Stimulated activated naive CD8-positive, alpha-beta T cell treated with anti-CD3 and anti-CD28 coated beads, Interleukin-15, amount 100 ng/mL, for 72 hours (primary cell): Measurements from ENCODE around the gene SYT1.
"Not testable (repeated sequence)": the region's sequence is repeated elsewhere in the genome, so short reads cannot be mapped to it uniquely, and the experiment has no call there.

Source experiments
- ATAC-seq: fragments of 150-1000 bp; cut with Tn5 transposase; 2 replicates; pipeline ENCODE4 v1.10.0; 2021; ENCODE audit warnings: mild to moderate bottlenecking, moderate library complexity
- DNase-seq, 2 donors: peaks; one replicate each; pipeline ENCODE4 v3.0.0; 2021 to 2022
- H3K27ac Mint-ChIP-seq, 2 donors: one replicate each; pipeline ENCODE4 v1.8.0; 2022; ENCODE audit warnings: mild to moderate bottlenecking in 2 of 2, mixed read lengths in 2 of 2, moderate library complexity in 2 of 2
- H3K27me3 Mint-ChIP-seq: one replicate; pipeline ENCODE4 v1.8.0; 2022; ENCODE audit warnings: mixed read lengths
- H3K4me1 Mint-ChIP-seq: one replicate; pipeline ENCODE4 v1.8.0; 2022; ENCODE audit warnings: mild to moderate bottlenecking, mixed read lengths
- H3K4me3 Mint-ChIP-seq, 2 donors: one replicate each; pipeline ENCODE4 v1.8.0; 2022; ENCODE audit warnings: mild to moderate bottlenecking in 2 of 2, mixed read lengths in 2 of 2, moderate library complexity in 1 of 2
- H3K9me3 Mint-ChIP-seq, 2 donors: one replicate each; pipeline ENCODE4 v1.8.0; 2022; ENCODE audit warnings: mixed read lengths in 2 of 2

The SYT1 gene

GRCh38 chr12:79424109-79424721 is 559.6 kb downstream of the SYT1 start:
- H3K9me3 Mint-ChIP-seq = no peaks in the 10 kb centered on the region
- H3K27me3 Mint-ChIP-seq = peaks cover 7% of the 10 kb centered on the region
- no peaks in the 10 kb centered on the region for H3K4me1 Mint-ChIP-seq
- H3K4me3 Mint-ChIP-seq = no peak overlapping the region
- H3K27ac Mint-ChIP-seq = no peak overlapping the region
- DNase-seq (no peak), ATAC-seq (no peak)

- no peak for DNase-seq
- no peaks in the 10 kb centered on the region for H3K4me1 Mint-ChIP-seq
- ATAC-seq = no peak
- H3K27ac Mint-ChIP-seq = no peak overlapping the region
- no peaks in the 10 kb centered on the region for H3K9me3 Mint-ChIP-seq
- H3K27me3 Mint-ChIP-seq = peaks cover 7% of the 10 kb centered on the region
- H3K4me3 Mint-ChIP-seq = no peak overlapping the region
These were observed 561.5 kb downstream of the SYT1 start for GRCh38 chr12:79426121-79426520.

- not testable (repeated sequence) for DNase-seq, H3K9me3 Mint-ChIP-seq, H3K27me3 Mint-ChIP-seq, H3K4me3 Mint-ChIP-seq, H3K27ac Mint-ChIP-seq, ATAC-seq, H3K4me1 Mint-ChIP-seq
These were observed 562.2 kb downstream of the SYT1 start for GRCh38 chr12:79426744-79427143.

GRCh38 chr12:79433465-79434072 is 569.0 kb downstream of the SYT1 start:
- Mint-ChIP-seq H3K9me3 (no peaks in the 10 kb centered on the region), H3K4me1 (no peaks in the 10 kb centered on the region), H3K4me3 (no peak overlapping the region), H3K27me3 (peaks cover 9% of the 10 kb centered on the region), H3K27ac (no peak overlapping the region)
- no peak for DNase-seq
- ATAC-seq = no peak

GRCh38 chr12:79434561-79434960 is 570.0 kb downstream of the SYT1 start:
- H3K4me1 Mint-ChIP-seq = no peaks in the 10 kb centered on the region

GRCh38 chr12:79435742-79436141 is 571.2 kb downstream of the SYT1 start:
- ATAC-seq = no peak
- DNase-seq = no peak
- Mint-ChIP-seq H3K27ac (no peak overlapping the region), H3K9me3 (no peaks in the 10 kb centered on the region), H3K4me1 (no peaks in the 10 kb centered on the region), H3K27me3 (peaks cover 9% of the 10 kb centered on the region), H3K4me3 (no peak overlapping the region)

More at GRCh38 chr12:79434561-79434960, 570.0 kb downstream of the SYT1 start:
- DNase-seq = no peak
- Mint-ChIP-seq H3K27me3 (peaks cover 9% of the 10 kb centered on the region), H3K4me3 (no peak overlapping the region), H3K9me3 (no peaks in the 10 kb centered on the region), H3K27ac (no peak overlapping the region)
- no peak for ATAC-seq

- no peak overlapping the region for H3K4me3 Mint-ChIP-seq
- H3K27ac Mint-ChIP-seq = no peak overlapping the region
- no peaks in the 10 kb centered on the region for H3K4me1 Mint-ChIP-seq
- peaks cover 9% of the 10 kb centered on the region for H3K27me3 Mint-ChIP-seq
- DNase-seq = no peak
- H3K9me3 Mint-ChIP-seq = no peaks in the 10 kb centered on the region
- ATAC-seq = no peak
These were observed 574.1 kb downstream of the SYT1 start for GRCh38 chr12:79438480-79439174.

GRCh38 chr12:79439175-79439825 is 574.7 kb downstream of the SYT1 start:
- H3K4me1 Mint-ChIP-seq = no peaks in the 10 kb centered on the region
- DNase-seq = no peak
- H3K27ac Mint-ChIP-seq = no peak overlapping the region
- no peak for ATAC-seq
- H3K27me3 Mint-ChIP-seq = peaks cover 9% of the 10 kb centered on the region
- no peaks in the 10 kb centered on the region for H3K9me3 Mint-ChIP-seq
- no peak overlapping the region for H3K4me3 Mint-ChIP-seq

GRCh38 chr12:79441534-79441933 is 577.0 kb downstream of the SYT1 start:
- no peak for ATAC-seq
- Mint-ChIP-seq H3K27me3 (peaks cover 7% of the 10 kb centered on the region), H3K4me3 (no peak overlapping the region), H3K9me3 (no peaks in the 10 kb centered on the region), H3K4me1 (no peaks in the 10 kb centered on the region), H3K27ac (peak overlapping the region in 1 of 2 donors; percentile 74)
- DNase-seq = no peak

GRCh38 chr12:79442396-79442795 is 577.8 kb downstream of the SYT1 start:
- H3K4me1 Mint-ChIP-seq = no peaks in the 10 kb centered on the region
- no peak overlapping the region for H3K27ac Mint-ChIP-seq
- H3K9me3 Mint-ChIP-seq = no peaks in the 10 kb centered on the region
- DNase-seq (no peak), ATAC-seq (no peak)
- H3K27me3 Mint-ChIP-seq = no peaks in the 10 kb centered on the region
- no peak overlapping the region for H3K4me3 Mint-ChIP-seq

GRCh38 chr12:79444089-79444488 is 579.5 kb downstream of the SYT1 start:
- H3K27ac Mint-ChIP-seq = no peak overlapping the region
- no peaks in the 10 kb centered on the region for H3K27me3 Mint-ChIP-seq
- DNase-seq (no peak), ATAC-seq (no peak)
- H3K4me1 Mint-ChIP-seq = no peaks in the 10 kb centered on the region
- H3K4me3 Mint-ChIP-seq = no peak overlapping the region
- no peaks in the 10 kb centered on the region for H3K9me3 Mint-ChIP-seq

- Mint-ChIP-seq H3K27ac (no peak overlapping the region), H3K4me3 (no peak overlapping the region), H3K9me3 (no peaks in the 10 kb centered on the region), H3K27me3 (no peaks in the 10 kb centered on the region), H3K4me1 (no peaks in the 10 kb centered on the region)
- DNase-seq = no peak
- ATAC-seq = no peak
These were observed 584.2 kb downstream of the SYT1 start for GRCh38 chr12:79448816-79449215.

- no peaks in the 10 kb centered on the region for H3K27me3 Mint-ChIP-seq
- no peak for ATAC-seq
- DNase-seq = no peak
- H3K27ac Mint-ChIP-seq = no peak overlapping the region
- H3K4me1 Mint-ChIP-seq = no peaks in the 10 kb centered on the region
- H3K4me3 Mint-ChIP-seq = no peak overlapping the region
- H3K9me3 Mint-ChIP-seq = no peaks in the 10 kb centered on the region
These were observed 586.8 kb downstream of the SYT1 start for GRCh38 chr12:79451365-79451764.

GRCh38 chr12:79451978-79452377 is 587.4 kb downstream of the SYT1 start:
- no peak for ATAC-seq
- no peaks in the 10 kb centered on the region for H3K27me3 Mint-ChIP-seq
- no peak for DNase-seq

GRCh38 chr12:79452906-79453305 is 588.3 kb downstream of the SYT1 start:
- Mint-ChIP-seq H3K27me3 (no peaks in the 10 kb centered on the region), H3K4me1 (no peaks in the 10 kb centered on the region), H3K9me3 (no peaks in the 10 kb centered on the region), H3K4me3 (no peak overlapping the region), H3K27ac (peak overlapping the region in 1 of 2 donors; percentile 27)
- ATAC-seq = no peak
- DNase-seq = no peak

More at GRCh38 chr12:79451978-79452377, 587.4 kb downstream of the SYT1 start:
- H3K27ac Mint-ChIP-seq = no peak overlapping the region
- H3K9me3 Mint-ChIP-seq = no peaks in the 10 kb centered on the region
- no peaks in the 10 kb centered on the region for H3K4me1 Mint-ChIP-seq
- H3K4me3 Mint-ChIP-seq = no peak overlapping the region

GRCh38 chr12:79453820-79454219 is 589.2 kb downstream of the SYT1 start:
- H3K4me1 Mint-ChIP-seq = no peaks in the 10 kb centered on the region
- ATAC-seq (no peak), DNase-seq (no peak)
- H3K4me3 Mint-ChIP-seq = no peak overlapping the region
- no peak overlapping the region for H3K27ac Mint-ChIP-seq
- no peaks in the 10 kb centered on the region for H3K9me3 Mint-ChIP-seq
- H3K27me3 Mint-ChIP-seq = no peaks in the 10 kb centered on the region
